Measurements from ENCODE around the gene PCDH12. TPM values are rescaled to one million over a fixed set of nuclear protein-coding genes. Genes with fewer than 3 reads are reported as not detected.
A peak's percentile ranks its signal among the peaks of the same experiment; 100 is the strongest.

Gene PCDH12
- total RNA-seq = 7.6 TPM
- long read RNA-seq, full-length matches to known transcripts = 18 of 21 reads
- long read RNA-seq, partial matches to known transcripts = 1 of 21 reads
- long read RNA-seq, other reads (novel, unspliced or antisense) = 2 of 21 reads

GRCh38 chr5:141958113-141958512 lies at the start of gene PCDH12:
TSS of gene PCDH12 (minus strand) at chr5:141958202. CDS start at chr5:141957851, 351 bp downstream.
- Histone ChIP-seq H3K4me3 (peak within 1 kb of the TSS; percentile 65), H3K36me3 (no peaks in the 10 kb centered on the region), H3K27me3 (ENCODE audit: low read depth) (no peaks in the 10 kb centered on the region), H3K4me1 (peaks cover 65% of the 10 kb centered on the region), H3K9me3 (replicated peaks) (no peaks in the 10 kb centered on the region), H3K27ac (replicated peaks) (peak within 1 kb of the TSS; percentile 88)
- DNase-seq = peak; percentile 61
- TF ChIP-seq CTCF (IDR thresholded peaks at IDR 0.05; ENCODE audit: borderline replicate concordance) = no peak
- intact Hi-C loops (cut with micrococcal nuclease) = loop anchor here (10.0 kb wide), 1 partner anchor 63 kb away; no protein-coding TSS in a partner anchor

- H3K27me3 ChIP-seq (ENCODE audit: low read depth) = no peaks in the 10 kb centered on the region
- DNase-seq = no peak
- peaks cover 56% of the 10 kb centered on the region for H3K36me3 ChIP-seq
- intact Hi-C loops (cut with micrococcal nuclease) = loop anchor here (10.0 kb wide), 1 partner anchor 698 kb away; no protein-coding TSS in a partner anchor
- H3K27ac ChIP-seq (replicated peaks) = no peak overlapping the region
- peaks cover 7% of the 10 kb centered on the region for H3K4me1 ChIP-seq
- H3K4me3 ChIP-seq = no peak overlapping the region
- no peak for TF ChIP-seq CTCF (IDR thresholded peaks at IDR 0.05; ENCODE audit: borderline replicate concordance)
- no peaks in the 10 kb centered on the region for H3K9me3 ChIP-seq (replicated peaks)
Measured at GRCh38 chr5:142007237-142007544, 49.2 kb upstream of the PCDH12 start.

GRCh38 chr5:142006363-142007236 lies 48.6 kb upstream of the PCDH12 start:
- H3K4me3 ChIP-seq = no peak overlapping the region
- TF ChIP-seq CTCF (IDR thresholded peaks at IDR 0.05; ENCODE audit: borderline replicate concordance) = no peak
- H3K36me3 ChIP-seq = peaks cover 62% of the 10 kb centered on the region
- H3K4me1 ChIP-seq = peaks cover under 1% of the 10 kb centered on the region
- H3K27me3 ChIP-seq (ENCODE audit: low read depth) = no peaks in the 10 kb centered on the region
- intact Hi-C loops (cut with micrococcal nuclease) = loop anchor here (10.0 kb wide), 1 partner anchor 698 kb away; no protein-coding TSS in a partner anchor
- DNase-seq = no peak
- H3K27ac ChIP-seq (replicated peaks) = no peak overlapping the region
- no peaks in the 10 kb centered on the region for H3K9me3 ChIP-seq (replicated peaks)

DNA sequence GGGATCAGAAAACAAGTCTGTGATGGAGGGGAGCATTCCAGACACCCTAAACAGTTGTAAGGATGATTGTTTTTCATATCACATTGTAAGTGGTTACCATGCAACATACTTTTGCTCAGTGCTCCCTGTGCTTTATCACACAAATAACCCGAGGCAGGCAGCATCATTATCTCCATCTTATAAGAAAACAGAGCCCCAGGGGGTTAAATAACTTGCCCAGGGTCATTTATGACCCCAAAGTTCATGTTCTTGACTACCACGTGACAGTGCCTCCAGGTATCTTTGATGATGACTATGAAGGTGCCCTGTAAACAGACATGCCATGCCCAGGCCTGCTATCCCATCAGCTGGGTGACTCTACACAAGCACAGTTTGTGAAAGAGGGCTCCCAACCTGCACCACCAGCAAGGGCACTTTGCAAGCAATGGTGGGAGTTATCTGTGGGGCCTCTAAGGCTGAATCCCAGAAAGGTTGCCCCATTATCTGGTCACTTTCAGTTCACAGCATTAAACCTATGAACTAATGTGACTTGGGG lies 45.3 kb upstream of the PCDH12 start:
- H3K27me3 ChIP-seq (ENCODE audit: low read depth) = no peaks in the 10 kb centered on the region
- DNase-seq = no peak
- no peak for TF ChIP-seq CTCF (IDR thresholded peaks at IDR 0.05; ENCODE audit: borderline replicate concordance)
- H3K4me1 ChIP-seq = no peaks in the 10 kb centered on the region
- H3K4me3 ChIP-seq = no peak overlapping the region
- no peak overlapping the region for H3K27ac ChIP-seq (replicated peaks)
- no peaks in the 10 kb centered on the region for H3K9me3 ChIP-seq (replicated peaks)
- H3K36me3 ChIP-seq = peaks cover 68% of the 10 kb centered on the region
- intact Hi-C loops (cut with micrococcal nuclease) = loop anchor here (10.0 kb wide), 1 partner anchor 701 kb away; no protein-coding TSS in a partner anchor

DNA sequence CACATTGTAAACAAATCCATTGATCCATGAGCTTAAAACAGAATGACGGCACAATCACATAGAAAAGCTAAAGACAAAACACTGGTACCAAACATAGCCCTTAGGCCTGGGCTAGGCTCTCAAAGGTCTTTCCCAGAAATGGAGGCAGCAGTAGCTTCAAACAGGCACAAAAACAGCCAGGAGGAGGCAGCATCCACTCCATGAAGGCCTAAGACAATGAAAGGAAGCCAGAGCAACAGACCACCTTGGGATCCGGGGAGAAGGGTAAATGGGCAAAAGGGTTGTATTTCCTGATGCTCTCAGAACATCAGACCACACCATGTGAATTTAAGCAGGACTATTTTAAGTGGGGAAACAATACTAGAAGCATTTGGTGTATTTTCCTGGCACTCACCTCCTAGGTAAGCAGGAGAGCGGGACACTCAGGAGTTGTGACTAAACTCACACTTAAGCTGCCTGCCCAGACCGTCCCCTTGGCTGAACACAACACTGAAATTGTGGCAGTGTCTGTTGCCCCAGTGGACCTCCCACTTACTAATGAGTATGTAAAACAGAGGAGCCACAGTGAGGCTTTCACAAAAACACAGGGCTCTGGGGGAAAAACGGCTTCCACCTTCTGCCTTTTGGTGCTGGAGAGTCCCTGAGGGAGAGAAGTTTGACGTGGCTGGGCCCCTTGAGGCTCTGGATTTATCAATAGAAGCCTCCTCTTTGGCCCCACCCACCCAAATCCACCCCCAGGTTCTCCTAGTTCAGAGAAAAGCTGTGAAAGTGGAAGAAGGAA lies 42.9 kb upstream of the PCDH12 start:
- Histone ChIP-seq H3K27me3 (ENCODE audit: low read depth) (no peaks in the 10 kb centered on the region), H3K4me1 (no peaks in the 10 kb centered on the region), H3K36me3 (peaks cover 57% of the 10 kb centered on the region), H3K4me3 (no peak overlapping the region), H3K27ac (replicated peaks) (peak overlapping the region; percentile 3), H3K9me3 (replicated peaks) (no peaks in the 10 kb centered on the region)
- DNase-seq = no peak
- intact Hi-C loops (cut with micrococcal nuclease) = loop anchor here (10.0 kb wide), 1 partner anchor 704 kb away; no protein-coding TSS in a partner anchor
- TF ChIP-seq CTCF (IDR thresholded peaks at IDR 0.05; ENCODE audit: borderline replicate concordance) = peak; percentile 39

All from left ventricle myocardium inferior (tissue), 1 donor.